Tibial artery (tissue), 4 donors: ENCODE results near the gene ATP5PB.

ENCODE experiments used
- DNase-seq, 2 donors: peaks; one replicate each; pipeline ENCODE4 v3.0.0-alpha.2; 2019
- H3K27ac ChIP-seq, 2 donors: fragments of 200-600 bp; sonication (generic) in 1 of 2; 1 replicate in 1 of 2; 2 replicates in 1 of 2; pipeline ENCODE4 v1.5.1; 2018 to 2019; ENCODE audit warnings: mild to moderate bottlenecking in 1 of 2
- H3K27me3 ChIP-seq, 2 donors: fragments of 200-600 bp; sonication (generic) in 1 of 2; one replicate each; pipeline versions ENCODE4 v1.5.1 to v1.6.0; 2016 to 2019
- H3K36me3 ChIP-seq, 3 donors: fragments of 200-600 bp; sonication (generic) in 2 of 3; one replicate each; pipeline ENCODE4 v1.5.1; 2016 to 2019; ENCODE audit warnings: mild to moderate bottlenecking in 2 of 3
- H3K4me1 ChIP-seq, 4 donors: fragments of 200-600 bp; sonication (generic) in 2 of 4; 1 replicate in 3 of 4; 2 replicates in 1 of 4; pipeline ENCODE4 v1.5.1; 2016 to 2019
- H3K4me3 ChIP-seq, 2 donors: fragments of 200-600 bp; sonication (generic) in 1 of 2; 1 replicate in 1 of 2; 2 replicates in 1 of 2; pipeline ENCODE4 v1.5.1; 2018 to 2019; ENCODE audit warnings: mild to moderate bottlenecking in 2 of 2
- H3K9me3 ChIP-seq, 3 donors: fragments of 200-600 bp; sonication (generic) in 1 of 3; one replicate each; pipeline ENCODE4 v1.5.1; 2016 to 2019
- CTCF ChIP-seq, 2 experiments: fragments of 200-600 bp in 1 of 2; fragments of 450-650 bp in 1 of 2; IDR thresholded peaks; one replicate each; pipeline ENCODE4 v1.5.1; 2017 to 2019; ENCODE audit warnings: antibody characterized with exemption in 2 of 2, mild to moderate bottlenecking in 1 of 2, moderate library complexity in 1 of 2
- intact Hi-C: fragments of 100-400 bp; cut with DNase I; formaldehyde crosslinking; loops from one replicate; pipeline ENCODE4 v1.15.0; 2023; ENCODE audit warnings: low total_unique reads

Gene ATP5PB

GRCh38 chr1:111483876-111484275 is 34.6 kb downstream of the ATP5PB start:
- intact Hi-C loops, result loop anchor here (5.0 kb wide), 1 partner anchor 283 kb away; no protein-coding TSS in a partner anchor
- Histone ChIP-seq H3K36me3 (no peaks in the 10 kb centered on the region), H3K27me3 (no peaks in the 10 kb centered on the region), H3K9me3 (no peaks in the 10 kb centered on the region), H3K4me1 (peaks cover 0 to 7% (median 0%) of the 10 kb centered on the region in 4 donors), H3K27ac (no peak overlapping the region), H3K4me3 (no peak overlapping the region)
- DNase-seq, result no peak
- TF ChIP-seq CTCF (IDR thresholded peaks at IDR 0.05), result no peak

- intact Hi-C loops, result loop anchor here (5.0 kb wide), 1 partner anchor 283 kb away; no protein-coding TSS in a partner anchor
- Histone ChIP-seq H3K27ac (no peak overlapping the region), H3K9me3 (no peaks in the 10 kb centered on the region), H3K27me3 (no peaks in the 10 kb centered on the region), H3K4me3 (no peak overlapping the region), H3K36me3 (no peaks in the 10 kb centered on the region), H3K4me1 (peaks cover 0 to 7% (median 0%) of the 10 kb centered on the region in 4 donors)
- DNase-seq, result no peak
- TF ChIP-seq CTCF (IDR thresholded peaks at IDR 0.05), result no peak
Measured at GRCh38 chr1:111484391-111485026, 35.2 kb downstream of the ATP5PB start.

GRCh38 chr1:111486431-111486830 is 37.2 kb downstream of the ATP5PB start:
- Histone ChIP-seq H3K4me1 (peaks cover 0 to 7% (median 0%) of the 10 kb centered on the region in 4 donors), H3K27ac (no peak overlapping the region), H3K4me3 (no peak overlapping the region), H3K27me3 (no peaks in the 10 kb centered on the region), H3K36me3 (no peaks in the 10 kb centered on the region), H3K9me3 (no peaks in the 10 kb centered on the region)
- DNase-seq, result no peak
- no peak for TF ChIP-seq CTCF (IDR thresholded peaks at IDR 0.05)
- intact Hi-C loops, result no loop called here

GRCh38 chr1:111487133-111487532 is 37.9 kb downstream of the ATP5PB start:
- no peaks in the 10 kb centered on the region for H3K36me3 ChIP-seq
- peaks cover 0 to 7% (median 0%) of the 10 kb centered on the region in 4 donors for H3K4me1 ChIP-seq
- DNase-seq, result no peak
- H3K9me3 ChIP-seq, result no peaks in the 10 kb centered on the region
- H3K4me3 ChIP-seq, result no peak overlapping the region
- no peak for TF ChIP-seq CTCF (IDR thresholded peaks at IDR 0.05)
- H3K27ac ChIP-seq, result no peak overlapping the region
- intact Hi-C loops, result no loop called here
- H3K27me3 ChIP-seq, result no peaks in the 10 kb centered on the region

- no peaks in the 10 kb centered on the region for H3K9me3 ChIP-seq
- TF ChIP-seq CTCF (IDR thresholded peaks at IDR 0.05), result no peak
- H3K36me3 ChIP-seq, result no peaks in the 10 kb centered on the region
- H3K4me3 ChIP-seq, result no peak overlapping the region
- no peak for DNase-seq
- H3K27ac ChIP-seq, result no peak overlapping the region
- no peaks in the 10 kb centered on the region for H3K4me1 ChIP-seq
- intact Hi-C loops, result no loop called here
- H3K27me3 ChIP-seq, result no peaks in the 10 kb centered on the region
Measured at GRCh38 chr1:111488669-111489068, 39.4 kb downstream of the ATP5PB start.
